Osteocyte (in vitro differentiated cells): ENCODE results near the gene GUCD1. TPM values are rescaled to one million over a fixed set of nuclear protein-coding genes. Genes with fewer than 3 reads are reported as not detected.

ENCODE experiments used
- DNase-seq: peaks from one replicate; pipeline ENCODE4 v3.0.0; 2021; ENCODE audit warnings: mixed read lengths; ENCODE audit not compliant: unreplicated experiment; ENCODE audit errors: extremely low spot score
- H3K27ac Mint-ChIP-seq: one replicate; pipeline ENCODE4 v1.8.0; 2021; ENCODE audit warnings: mild to moderate bottlenecking, mixed read lengths; ENCODE audit not compliant: unreplicated experiment
- H3K27me3 Mint-ChIP-seq: one replicate; pipeline ENCODE4 v1.8.0; 2021; ENCODE audit warnings: mixed read lengths; ENCODE audit not compliant: unreplicated experiment
- H3K36me3 Mint-ChIP-seq: one replicate; pipeline ENCODE4 v1.8.0; 2021; ENCODE audit warnings: mixed read lengths; ENCODE audit not compliant: unreplicated experiment
- H3K4me1 Mint-ChIP-seq: one replicate; pipeline ENCODE4 v1.8.0; 2021; ENCODE audit warnings: mixed read lengths; ENCODE audit not compliant: unreplicated experiment
- H3K4me3 Mint-ChIP-seq: one replicate; pipeline ENCODE4 v1.8.0; 2021; ENCODE audit warnings: mild to moderate bottlenecking, moderate library complexity, mixed read lengths; ENCODE audit not compliant: unreplicated experiment
- H3K9me3 Mint-ChIP-seq: one replicate; pipeline ENCODE4 v1.8.0; 2021; ENCODE audit warnings: mixed read lengths; ENCODE audit not compliant: unreplicated experiment
- CTCF ChIP-seq: fragments of 200-600 bp; sonication (generic); IDR thresholded peaks from 2 replicates; pipeline ENCODE4 v1.5.0; 2021; ENCODE audit warnings: antibody characterized with exemption, mild to moderate bottlenecking, moderate library complexity
- total RNA-seq: library from RNA; stranded (reverse); gene quantifications from 2 replicates; pipeline ENCODE4 v1.2.1, GENCODE V29; 2021

Gene GUCD1
- total RNA-seq, 1 donor from 2014 or later = 79.3 TPM

- no peak overlapping the region for H3K4me3 Mint-ChIP-seq
- no peak for TF ChIP-seq CTCF
- peaks cover 3% of the 10 kb centered on the region for H3K4me1 Mint-ChIP-seq
- no peaks in the 10 kb centered on the region for H3K27me3 Mint-ChIP-seq
- H3K27ac Mint-ChIP-seq = peak overlapping the region; percentile 5
- no peak for DNase-seq
- H3K9me3 Mint-ChIP-seq = no peaks in the 10 kb centered on the region
- peaks cover 13% of the 10 kb centered on the region for H3K36me3 Mint-ChIP-seq
Measured at GRCh38 chr22:24578355-24579257, 23.7 kb upstream of the GUCD1 start.

- H3K9me3 Mint-ChIP-seq = no peaks in the 10 kb centered on the region
- peaks cover 2% of the 10 kb centered on the region for H3K4me1 Mint-ChIP-seq
- peaks cover 24% of the 10 kb centered on the region for H3K36me3 Mint-ChIP-seq
- TF ChIP-seq CTCF = no peak
- no peak for DNase-seq
- no peaks in the 10 kb centered on the region for H3K27me3 Mint-ChIP-seq
- H3K4me3 Mint-ChIP-seq = no peak overlapping the region
- no peak overlapping the region for H3K27ac Mint-ChIP-seq
Measured at GRCh38 chr22:24576778-24577177, 21.8 kb upstream of the GUCD1 start.

- Mint-ChIP-seq H3K36me3 (peaks cover 27% of the 10 kb centered on the region), H3K27me3 (no peaks in the 10 kb centered on the region), H3K9me3 (no peaks in the 10 kb centered on the region), H3K4me3 (no peak overlapping the region), H3K4me1 (peaks cover 5% of the 10 kb centered on the region), H3K27ac (no peak overlapping the region)
- no peak for DNase-seq
- TF ChIP-seq CTCF = no peak
Measured at GRCh38 chr22:24571266-24571665, 16.3 kb upstream of the GUCD1 start.

GRCh38 chr22:24567668-24568067, 12.7 kb upstream of the GUCD1 start:
- no peak for TF ChIP-seq CTCF
- H3K9me3 Mint-ChIP-seq = no peaks in the 10 kb centered on the region
- no peak overlapping the region for H3K27ac Mint-ChIP-seq
- H3K27me3 Mint-ChIP-seq = no peaks in the 10 kb centered on the region
- H3K4me3 Mint-ChIP-seq = no peak overlapping the region
- no peak for DNase-seq
- peaks cover 12% of the 10 kb centered on the region for H3K36me3 Mint-ChIP-seq
- peaks cover 5% of the 10 kb centered on the region for H3K4me1 Mint-ChIP-seq

- DNase-seq = no peak
- Mint-ChIP-seq H3K27ac (peak overlapping the region; percentile 12), H3K36me3 (peaks cover 11% of the 10 kb centered on the region), H3K9me3 (no peaks in the 10 kb centered on the region), H3K27me3 (no peaks in the 10 kb centered on the region), H3K4me1 (peaks cover 5% of the 10 kb centered on the region), H3K4me3 (no peak overlapping the region)
- TF ChIP-seq CTCF = no peak
Measured at GRCh38 chr22:24566899-24567511, 12.1 kb upstream of the GUCD1 start.
